GM12801 (cell line): Measurements from ENCODE around the gene NSD2.

Experiments
- TF ChIP-seq, protein P1 (sequence below): IDR thresholded peaks from one replicate; pipeline ENCODE4 v1.5.1; 2011; ENCODE audit warnings: control low read depth; ENCODE audit not compliant: insufficient read length; ENCODE audit errors: extremely low read depth

Gene NSD2

DNA sequence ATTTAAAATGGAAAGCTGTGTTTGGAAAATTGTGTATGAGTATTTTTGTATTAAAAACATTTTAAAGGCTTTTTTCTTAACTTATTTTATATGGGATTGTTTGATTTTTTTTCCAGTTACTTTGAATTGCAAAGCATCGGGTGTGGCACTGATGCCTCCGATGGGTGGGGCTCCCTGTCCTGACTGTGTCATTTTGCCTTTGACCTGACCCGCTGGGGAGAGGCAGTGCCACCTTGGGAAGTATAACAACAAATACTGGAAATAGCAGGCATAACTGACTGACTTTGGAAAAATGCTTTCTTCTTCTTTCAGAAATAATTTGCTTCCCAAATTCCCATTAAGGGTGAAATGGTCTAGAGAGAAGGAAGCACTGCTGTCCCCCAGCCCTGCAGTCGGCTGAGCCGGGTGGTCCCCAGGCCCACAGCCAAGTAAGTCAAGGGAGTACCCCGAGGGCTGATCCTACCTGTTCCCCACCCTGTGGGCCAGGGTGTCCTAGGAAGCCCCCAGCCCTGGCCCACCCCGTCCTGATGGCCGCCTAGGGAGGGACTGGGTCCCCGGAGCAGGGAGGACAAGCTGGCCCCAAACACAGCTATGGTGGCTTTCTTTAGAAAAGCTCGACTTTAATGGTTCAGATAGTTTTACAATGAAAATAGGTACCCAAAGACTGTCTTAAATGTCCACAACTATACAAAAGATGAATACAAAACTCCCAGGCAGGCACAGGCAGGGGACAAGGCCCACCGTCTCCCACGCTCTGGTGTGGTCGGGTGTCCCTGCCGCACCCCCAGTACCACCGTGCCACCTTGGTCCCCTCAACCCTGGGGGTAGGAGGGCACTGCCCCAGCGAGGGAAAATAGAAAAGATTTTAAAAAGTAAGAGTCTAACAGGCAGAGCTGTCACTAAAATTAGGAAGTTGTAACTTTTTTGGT, 111.2 kb downstream of the NSD2 start:
- TF ChIP-seq, protein P1, sequence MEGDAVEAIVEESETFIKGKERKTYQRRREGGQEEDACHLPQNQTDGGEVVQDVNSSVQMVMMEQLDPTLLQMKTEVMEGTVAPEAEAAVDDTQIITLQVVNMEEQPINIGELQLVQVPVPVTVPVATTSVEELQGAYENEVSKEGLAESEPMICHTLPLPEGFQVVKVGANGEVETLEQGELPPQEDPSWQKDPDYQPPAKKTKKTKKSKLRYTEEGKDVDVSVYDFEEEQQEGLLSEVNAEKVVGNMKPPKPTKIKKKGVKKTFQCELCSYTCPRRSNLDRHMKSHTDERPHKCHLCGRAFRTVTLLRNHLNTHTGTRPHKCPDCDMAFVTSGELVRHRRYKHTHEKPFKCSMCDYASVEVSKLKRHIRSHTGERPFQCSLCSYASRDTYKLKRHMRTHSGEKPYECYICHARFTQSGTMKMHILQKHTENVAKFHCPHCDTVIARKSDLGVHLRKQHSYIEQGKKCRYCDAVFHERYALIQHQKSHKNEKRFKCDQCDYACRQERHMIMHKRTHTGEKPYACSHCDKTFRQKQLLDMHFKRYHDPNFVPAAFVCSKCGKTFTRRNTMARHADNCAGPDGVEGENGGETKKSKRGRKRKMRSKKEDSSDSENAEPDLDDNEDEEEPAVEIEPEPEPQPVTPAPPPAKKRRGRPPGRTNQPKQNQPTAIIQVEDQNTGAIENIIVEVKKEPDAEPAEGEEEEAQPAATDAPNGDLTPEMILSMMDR, result no peak

DNA sequence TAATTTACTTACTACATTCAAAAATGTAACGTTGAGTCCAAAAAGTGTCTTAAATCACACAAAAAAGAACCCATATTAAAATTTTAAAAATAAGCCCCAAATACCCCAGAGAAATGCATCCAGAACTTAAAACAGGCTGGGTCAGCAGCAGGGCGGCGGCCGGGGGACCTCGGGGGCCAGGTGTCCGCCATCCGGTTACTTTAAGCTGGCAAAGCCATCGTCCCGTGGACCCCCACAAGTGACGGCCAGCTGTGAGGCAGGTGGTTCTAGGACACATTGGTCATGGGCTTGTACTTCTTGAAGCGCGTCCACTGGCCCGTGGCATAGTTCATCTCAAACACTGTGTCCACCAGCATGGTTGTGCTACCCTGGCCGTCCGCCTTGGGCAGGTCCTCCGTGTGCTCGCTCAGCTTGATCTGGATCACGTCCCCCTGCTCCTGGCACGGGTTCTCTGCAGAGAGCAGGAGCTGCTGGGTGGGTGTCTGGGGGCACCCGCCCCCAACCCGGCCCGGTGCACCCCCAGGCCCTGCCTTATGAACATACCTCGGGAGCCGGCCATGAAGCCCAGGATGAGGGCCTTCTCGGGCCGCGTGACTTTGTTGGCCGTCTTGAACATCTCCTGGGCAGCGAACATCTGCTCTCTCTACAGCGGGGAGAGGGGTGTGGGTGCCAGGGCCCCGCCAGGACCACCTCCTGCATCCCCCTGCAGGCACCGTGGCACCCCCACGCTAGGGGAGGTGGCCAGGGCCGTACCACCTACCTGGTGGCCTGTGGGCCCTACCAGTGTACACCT, 112.1 kb downstream of the NSD2 start:
- TF ChIP-seq, protein P1, result no peak

DNA sequence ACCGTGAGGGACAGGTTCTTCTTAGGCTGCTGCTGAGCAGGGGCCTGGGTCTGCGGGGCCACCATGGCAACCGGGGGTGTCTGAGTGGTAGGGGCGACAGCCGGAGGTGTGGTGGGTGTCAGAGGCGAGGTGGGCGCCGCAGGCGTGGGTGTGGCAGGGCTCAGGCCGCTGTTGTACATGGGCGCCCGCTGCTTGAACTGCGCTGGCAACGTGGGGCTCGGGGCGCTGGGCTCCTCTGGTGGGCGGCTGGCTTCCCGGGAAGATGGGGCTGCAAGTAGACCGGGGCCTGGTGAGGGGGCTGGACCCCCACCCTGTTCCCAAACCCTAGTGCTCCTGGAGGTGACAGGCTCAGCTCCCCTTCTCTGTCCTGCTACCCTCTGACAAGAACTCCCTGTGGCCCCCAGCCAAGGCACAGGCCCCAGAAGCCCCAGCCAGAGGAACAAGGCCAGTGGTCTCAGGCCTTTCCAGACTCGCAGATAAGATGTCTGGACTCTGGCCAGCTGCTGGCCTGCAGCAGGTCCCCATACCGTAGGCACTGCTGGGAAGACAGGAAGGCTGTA, 112.7 kb downstream of the NSD2 start:
- TF ChIP-seq, protein P1, result no peak

DNA sequence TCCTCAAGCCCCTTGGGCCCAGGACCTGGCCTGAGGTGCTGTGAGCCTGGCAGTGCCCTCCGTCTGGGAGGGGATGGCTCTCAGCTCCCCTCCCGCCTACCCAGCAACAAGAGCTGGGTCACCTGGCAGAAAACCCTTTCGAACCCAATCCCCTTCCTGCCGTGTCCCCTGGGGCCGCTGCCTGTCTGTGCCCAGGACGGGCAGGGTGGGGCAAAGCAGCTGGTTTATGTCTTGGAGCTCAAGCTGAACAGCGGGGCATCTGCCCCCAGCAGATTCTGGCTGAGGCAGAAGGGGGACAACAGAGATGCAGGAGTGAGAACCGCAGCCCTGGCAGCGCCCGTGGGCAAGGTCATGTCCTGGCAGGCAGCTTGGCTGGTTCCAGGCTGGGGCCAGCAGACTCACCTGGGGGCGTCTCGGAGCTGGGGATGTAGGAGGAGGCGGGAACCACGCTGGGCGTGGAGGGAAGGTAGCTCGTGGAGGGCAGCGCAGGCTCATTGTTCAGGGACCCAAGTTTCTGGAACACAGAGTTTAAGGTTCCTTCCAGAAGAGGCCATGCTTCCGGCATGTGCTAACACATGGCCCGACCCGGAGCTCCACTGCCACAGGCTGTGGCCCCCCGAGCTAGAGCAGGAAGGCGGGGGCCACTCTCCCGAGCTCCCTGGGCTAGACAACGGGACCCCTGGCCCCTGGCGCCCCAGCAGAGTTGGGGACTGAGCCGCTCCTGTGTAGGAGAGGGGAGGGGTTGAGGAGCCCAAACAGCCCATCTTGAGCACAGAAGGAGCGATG, 113.4 kb downstream of the NSD2 start:
- TF ChIP-seq, protein P1, result no peak

DNA sequence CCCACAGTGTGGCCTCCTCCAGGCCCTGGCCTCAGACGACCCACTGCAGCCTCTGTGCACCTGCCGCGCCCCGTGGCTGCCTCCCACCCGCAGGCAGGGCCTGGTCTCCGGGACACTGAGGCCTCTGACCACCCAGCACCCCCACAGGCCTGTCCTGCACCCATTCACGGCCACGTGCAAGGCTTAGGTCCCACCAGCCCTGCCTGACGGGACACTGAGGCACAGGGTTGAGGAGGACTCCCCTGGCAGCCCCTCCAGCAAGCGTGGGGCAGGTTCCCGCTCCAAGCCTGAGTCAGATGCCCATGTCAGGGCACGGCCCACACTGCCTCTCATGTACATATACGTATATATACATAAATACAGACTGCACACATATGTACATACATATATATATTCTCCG, 114.1 kb downstream of the NSD2 start:
- TF ChIP-seq, protein P1, result no peak

DNA sequence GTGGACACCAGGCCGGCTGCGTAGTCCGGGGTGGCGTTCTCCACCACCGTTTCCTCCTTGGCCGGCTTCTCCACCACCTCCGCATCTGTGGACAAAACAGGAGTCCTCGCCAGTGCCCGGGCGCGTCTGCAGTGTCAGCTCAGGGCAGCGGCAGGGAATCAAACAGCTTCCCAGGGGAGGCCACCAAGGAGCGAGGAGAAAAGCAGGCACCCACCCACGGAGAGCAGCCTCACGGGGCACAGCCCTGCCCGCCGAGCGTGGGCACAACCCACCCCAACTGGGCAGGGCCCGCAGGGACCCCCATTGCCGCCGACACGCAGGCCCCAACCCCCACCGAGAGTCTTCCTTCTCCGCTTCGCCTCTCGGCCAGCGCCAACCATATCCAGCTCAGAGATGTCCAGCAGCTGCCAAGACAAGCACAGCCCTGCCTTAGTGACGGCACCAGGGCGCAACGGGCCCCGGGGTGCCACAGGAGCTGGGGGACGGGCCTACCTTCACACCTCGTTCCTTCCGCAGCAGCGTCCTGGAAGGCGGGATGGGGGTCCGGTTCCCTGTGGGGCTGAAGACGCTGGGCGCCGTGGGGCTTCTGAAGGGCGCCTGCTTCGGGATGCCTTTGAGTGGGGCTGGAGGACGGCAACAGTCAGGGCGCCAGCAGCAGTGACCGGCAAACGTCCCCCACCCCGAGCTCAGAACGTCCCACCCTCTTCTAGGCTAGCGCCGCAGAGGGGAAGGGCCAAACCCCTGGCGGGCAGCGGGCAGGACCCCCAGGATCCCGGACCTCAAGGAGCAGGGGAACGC, 114.8 kb downstream of the NSD2 start:
- TF ChIP-seq, protein P1, result no peak
